ENCODE measurements around the gene MAPK7.

MAPK7 gene

DNA sequence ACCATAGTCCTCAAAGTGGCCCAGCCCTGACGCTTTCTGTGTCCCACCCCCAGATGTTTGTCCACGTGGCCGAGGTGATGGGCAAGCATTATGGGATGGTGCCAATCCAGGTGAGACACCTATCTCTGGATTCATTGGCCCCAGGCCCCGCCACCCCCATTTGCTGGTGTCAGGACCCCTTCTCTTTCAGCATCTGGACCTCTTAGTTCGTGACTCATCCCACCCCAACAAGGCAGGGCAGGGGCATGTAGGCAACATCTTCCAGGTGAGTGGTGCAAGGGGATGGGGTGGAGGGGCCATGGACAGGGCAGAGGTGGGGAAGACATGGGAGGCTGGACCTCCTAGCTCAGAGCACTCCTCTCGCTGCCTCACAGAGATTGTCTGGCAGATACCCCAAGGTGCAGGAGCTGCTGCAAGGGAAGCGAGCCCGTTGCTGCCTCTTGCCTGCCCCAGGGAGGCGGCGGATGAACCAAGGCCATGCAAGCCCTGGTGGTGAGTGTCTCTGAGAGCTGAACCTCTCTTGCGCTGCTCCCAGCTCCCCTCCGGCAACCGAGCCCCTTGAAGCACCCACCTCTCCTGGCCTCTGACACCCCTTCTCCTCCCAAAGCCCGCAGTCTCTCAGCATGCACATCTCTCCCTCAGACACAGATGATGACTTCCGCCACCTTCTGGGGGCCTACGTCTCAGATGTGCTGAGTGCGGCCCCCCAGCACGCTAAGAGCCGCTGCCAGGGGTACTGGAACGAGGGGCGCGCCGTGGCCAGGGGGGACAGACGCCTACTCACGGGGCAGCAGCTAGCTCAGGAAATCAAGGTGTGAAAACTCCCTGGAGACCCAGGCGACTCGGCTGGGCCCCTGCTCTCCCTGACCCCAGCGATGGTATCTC, 36.3 kb downstream of the MAPK7 start:
- no peak for TF ChIP-seq GATA2 (IDR thresholded peaks at IDR 0.05; ENCODE audit: low read depth, low read length)
- TF ChIP-seq GATA3 (IDR thresholded peaks at IDR 0.05; ENCODE audit: low read depth, low read length) = no peak

DNA sequence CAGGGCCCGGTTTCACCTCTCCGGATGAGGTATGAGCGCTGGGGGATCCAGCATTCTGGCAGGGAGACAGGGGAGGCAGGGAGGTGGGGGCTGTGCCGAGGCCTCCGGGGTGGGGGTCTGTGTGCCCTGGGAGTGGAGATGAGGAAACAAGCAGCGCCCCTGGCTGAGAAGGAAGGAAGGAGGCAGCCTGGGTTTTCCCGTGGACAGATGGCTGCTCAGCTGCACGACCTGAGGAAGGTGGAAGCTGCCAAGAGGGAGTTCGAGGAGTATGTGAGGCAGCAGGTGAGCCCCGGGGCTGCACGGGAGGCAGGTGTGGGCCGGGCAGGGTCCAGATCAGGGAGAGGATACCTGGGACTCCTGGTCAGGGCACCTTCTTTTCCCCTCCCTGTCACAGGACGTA, 37.0 kb downstream of the MAPK7 start:
- TF ChIP-seq GATA3 (IDR thresholded peaks at IDR 0.05; ENCODE audit: low read depth, low read length) = no peak
- no peak for TF ChIP-seq GATA2 (IDR thresholded peaks at IDR 0.05; ENCODE audit: low read depth, low read length)

DNA sequence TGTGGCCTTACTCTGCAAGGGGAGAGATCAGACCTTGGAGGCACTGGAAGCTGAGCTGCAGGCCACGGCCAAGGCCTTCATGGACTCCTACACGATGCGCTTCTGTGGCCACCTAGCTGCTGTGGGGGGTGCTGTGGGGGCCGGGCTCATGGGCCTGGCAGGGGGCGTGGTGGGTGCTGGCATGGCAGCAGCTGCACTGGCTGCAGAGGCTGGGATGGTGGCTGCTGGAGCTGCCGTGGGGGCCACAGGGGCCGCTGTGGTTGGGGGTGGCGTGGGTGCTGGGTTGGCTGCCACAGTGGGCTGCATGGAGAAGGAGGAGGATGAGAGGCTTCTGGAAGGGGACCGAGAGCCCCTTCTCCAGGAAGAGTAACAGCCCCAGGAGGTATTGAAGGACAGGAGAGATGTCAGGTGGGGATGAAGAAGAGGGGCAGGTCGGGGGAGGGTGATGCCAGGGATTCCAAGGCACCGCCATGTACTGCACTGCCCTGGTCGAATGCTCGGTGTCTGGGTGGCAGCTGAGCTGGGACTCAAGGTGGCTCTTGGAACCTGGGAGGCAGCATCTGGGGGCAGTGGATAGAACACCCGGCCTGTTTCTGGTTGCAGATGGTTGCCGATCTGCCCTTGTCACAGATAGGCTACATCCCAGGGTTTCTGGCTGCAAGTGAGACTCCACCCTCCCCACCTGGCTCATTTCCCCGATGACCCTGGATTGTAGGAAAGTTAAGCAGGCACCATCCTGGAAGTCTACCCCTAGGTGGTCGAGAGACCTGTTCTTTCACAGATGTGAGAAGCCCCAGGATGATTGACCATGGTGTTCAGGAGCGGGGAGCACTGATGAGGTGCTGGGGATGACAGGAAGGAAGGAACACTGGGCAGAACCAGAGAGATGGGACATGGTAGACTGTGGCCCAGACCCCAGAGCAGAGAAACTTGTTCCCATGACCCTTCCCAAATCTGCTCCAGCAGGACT, 37.8 kb downstream of the MAPK7 start:
- TF ChIP-seq GATA2 (IDR thresholded peaks at IDR 0.05; ENCODE audit: low read depth, low read length) = no peak
- no peak for TF ChIP-seq GATA3 (IDR thresholded peaks at IDR 0.05; ENCODE audit: low read depth, low read length)

DNA sequence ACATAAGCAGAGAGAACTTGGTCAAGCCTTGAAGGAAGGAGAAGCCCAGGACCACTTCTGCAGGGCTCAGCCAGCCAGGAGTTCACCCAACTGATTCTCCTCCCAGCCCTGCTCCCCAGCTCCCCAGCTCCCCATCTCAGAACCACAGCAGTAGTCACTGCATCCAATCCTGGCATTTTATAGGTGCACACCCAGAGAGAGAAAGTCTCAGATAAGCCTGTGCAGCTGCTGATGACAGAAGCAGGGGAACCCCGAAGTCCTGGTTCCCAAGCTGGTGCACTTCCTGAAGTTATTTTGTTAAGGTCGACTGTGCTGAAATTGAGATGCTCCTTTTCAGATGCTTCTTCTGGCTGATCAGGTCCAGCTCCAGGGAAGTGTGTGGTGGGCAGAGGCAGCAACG, 39.3 kb downstream of the MAPK7 start:
- TF ChIP-seq GATA3 (IDR thresholded peaks at IDR 0.05; ENCODE audit: low read depth, low read length) = no peak
- no peak for TF ChIP-seq GATA2 (IDR thresholded peaks at IDR 0.05; ENCODE audit: low read depth, low read length)

DNA sequence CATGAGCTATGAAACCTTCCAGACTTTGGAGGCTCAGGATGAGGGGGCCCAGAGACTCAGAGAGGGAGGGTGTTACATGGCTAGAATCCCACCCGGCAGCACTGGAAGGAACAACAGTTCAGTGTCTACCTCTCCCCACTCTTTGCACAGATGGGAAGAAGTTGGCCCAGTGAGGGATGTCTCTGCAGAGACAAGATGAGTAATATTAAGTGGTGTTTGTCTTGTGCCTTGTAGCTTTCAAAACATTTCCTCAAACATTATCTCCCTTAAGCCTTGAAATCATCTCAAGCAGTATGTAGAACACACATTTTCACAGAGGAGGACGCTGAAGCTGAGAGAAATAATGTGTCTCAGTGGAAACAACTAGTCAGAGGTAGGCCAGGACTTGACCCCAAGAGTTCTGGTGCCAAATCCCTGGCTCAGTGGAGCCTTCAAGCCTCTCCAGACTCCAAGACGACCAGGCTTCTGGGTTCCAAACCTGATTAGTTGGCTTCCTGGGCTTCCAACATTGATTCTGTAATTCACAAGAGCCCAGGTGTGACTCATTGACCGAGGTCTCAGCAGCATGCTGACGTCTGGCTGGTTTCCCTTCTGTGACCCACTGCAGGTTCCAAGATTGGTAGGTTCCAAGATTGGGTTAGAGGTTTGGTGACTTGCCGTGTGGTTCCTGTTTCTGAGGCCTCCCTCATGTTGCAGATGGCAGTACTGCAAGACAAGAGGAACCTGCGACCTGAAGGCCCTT, 40.1 kb downstream of the MAPK7 start:
- TF ChIP-seq GATA3 (IDR thresholded peaks at IDR 0.05; ENCODE audit: low read depth, low read length) (no peak), GATA2 (IDR thresholded peaks at IDR 0.05; ENCODE audit: low read depth, low read length) (no peak)

DNA sequence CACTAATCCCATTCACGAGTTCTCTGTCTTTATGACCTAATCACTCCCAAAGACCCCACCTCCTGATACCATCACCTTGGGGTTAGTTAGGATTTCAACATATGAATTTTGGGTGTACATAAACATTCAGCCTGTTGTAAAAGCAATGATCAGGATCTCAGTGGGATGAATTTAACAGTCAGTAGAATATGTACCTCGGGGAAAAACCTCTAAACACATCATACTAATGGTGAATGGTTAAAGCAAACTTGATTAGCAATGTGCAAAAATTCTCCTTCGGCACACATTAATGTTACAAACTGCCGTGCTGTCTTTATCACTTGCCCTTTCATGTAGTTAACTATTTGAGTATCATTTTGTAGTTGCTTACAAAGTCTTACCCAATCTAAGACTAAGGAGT, 42.9 kb downstream of the MAPK7 start:
- TF ChIP-seq GATA2 (IDR thresholded peaks at IDR 0.05; ENCODE audit: low read depth, low read length) (no peak), GATA3 (IDR thresholded peaks at IDR 0.05; ENCODE audit: low read depth, low read length) (no peak)

DNA sequence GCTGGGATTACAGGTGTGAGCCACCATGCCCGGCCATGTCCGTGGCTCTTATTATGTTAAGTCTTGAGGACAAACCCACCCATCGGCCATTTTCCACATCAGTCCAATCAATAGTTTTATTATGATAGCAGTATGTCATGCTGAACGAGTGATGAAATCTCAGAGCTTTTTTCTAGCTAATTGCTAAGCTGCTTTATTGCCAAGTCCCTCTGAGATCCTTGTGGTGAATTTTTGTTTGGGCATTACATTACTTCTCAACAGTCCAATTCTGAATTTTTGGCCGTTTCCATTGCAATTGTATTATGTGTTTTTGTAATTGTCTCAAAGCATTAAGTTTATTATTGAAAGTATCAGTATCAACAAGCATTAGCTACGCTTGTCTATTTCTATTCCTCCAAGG, 43.6 kb downstream of the MAPK7 start:
- TF ChIP-seq GATA2 (IDR thresholded peaks at IDR 0.05; ENCODE audit: low read depth, low read length) = no peak
- no peak for TF ChIP-seq GATA3 (IDR thresholded peaks at IDR 0.05; ENCODE audit: low read depth, low read length)

DNA sequence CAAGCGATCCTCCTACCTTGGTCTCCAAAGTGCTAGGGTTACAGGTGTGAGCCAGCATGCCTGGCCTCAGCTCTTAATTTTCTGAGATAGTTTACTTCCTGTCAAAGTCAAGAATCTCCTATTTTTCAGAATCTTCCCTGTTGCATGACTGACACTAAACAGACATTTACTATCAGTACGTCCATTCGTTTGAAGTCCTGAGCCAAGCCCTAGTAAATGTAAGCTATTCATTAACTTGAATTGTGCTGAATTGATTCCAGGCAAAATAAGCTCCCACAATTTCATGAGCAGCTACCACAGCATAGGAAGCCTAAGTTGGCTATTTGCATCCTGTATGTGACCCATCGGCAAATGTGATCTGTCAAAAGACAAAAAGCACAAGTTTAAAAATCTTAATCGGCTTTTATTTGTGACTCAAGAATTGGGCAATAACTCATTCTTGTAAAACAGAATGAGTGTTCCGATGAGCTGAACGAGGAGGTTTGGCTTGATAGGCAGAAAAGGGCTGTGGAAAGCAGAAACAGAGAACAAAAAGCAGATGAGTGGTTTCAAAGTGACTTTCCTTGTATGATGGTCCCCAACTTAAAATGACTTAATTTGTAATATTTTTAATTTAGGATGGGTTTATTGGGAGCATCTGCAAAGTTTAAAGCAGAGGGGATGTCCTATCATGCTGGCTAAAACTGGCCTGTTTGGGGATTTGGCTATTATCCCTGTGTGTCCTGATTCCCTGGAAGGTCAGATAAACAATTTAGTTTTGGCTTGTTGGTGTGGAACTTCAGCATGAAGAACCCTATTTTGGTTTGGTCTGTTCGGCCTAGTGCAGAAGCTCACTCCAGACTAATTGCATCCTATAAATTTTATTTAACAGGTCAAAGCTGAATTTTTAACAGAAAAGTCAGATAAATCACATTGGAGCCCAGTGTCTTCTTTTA, 46.9 kb downstream of the MAPK7 start:
- TF ChIP-seq GATA3 (IDR thresholded peaks at IDR 0.05; ENCODE audit: low read depth, low read length) = no peak
- TF ChIP-seq GATA2 (IDR thresholded peaks at IDR 0.05; ENCODE audit: low read depth, low read length) = no peak

DNA sequence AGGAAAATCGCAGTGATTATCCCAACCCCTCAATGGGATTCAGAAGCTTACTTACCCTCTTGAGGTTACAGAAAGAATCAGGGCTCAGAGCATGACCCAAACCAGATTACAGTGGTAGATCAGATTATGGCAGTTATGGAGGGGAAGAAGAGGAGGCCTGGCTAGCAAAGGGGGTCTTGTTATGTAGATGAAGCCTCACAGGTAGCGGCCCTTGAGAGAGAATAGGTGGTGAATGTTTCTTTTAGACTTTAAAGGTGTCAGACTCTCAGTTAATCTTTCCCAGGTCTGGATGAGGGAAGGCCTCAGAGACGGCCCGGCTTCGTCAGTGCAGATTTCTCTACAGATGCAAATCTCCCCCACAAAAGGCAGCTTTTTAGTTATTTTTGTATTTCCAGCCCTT, 48.3 kb downstream of the MAPK7 start:
- TF ChIP-seq GATA3 (IDR thresholded peaks at IDR 0.05; ENCODE audit: low read depth, low read length) (no peak), GATA2 (IDR thresholded peaks at IDR 0.05; ENCODE audit: low read depth, low read length) (no peak)

DNA sequence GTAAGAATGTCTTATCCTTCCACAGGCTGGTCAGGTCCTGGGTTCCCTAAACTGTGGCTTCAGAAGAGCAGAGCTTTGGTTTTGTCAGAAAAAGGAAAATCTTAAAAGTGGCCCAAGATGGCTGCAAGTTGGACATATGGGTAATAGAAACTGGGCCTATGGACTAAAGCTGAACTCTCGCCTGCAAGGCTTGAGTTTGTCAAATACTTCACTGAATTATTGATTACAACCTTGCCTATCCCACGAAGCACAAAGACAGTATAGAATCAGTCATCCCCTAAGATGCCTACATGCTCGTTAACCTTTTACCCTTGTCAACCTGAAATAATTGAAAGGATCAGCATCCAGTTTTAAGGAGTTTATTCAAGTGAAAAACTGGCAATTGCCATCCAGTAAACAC, 53.4 kb downstream of the MAPK7 start:
- no peak for TF ChIP-seq GATA3 (IDR thresholded peaks at IDR 0.05; ENCODE audit: low read depth, low read length)
- no peak for TF ChIP-seq GATA2 (IDR thresholded peaks at IDR 0.05; ENCODE audit: low read depth, low read length)
